Liver (tissue), 9 donors: ENCODE data around the gene PLEKHH2. TPM values are rescaled to one million over a fixed set of nuclear protein-coding genes. Genes with fewer than 3 reads are reported as not detected.

Source experiments
- DNase-seq: peaks from one replicate; pipeline ENCODE4 v3.0.0-alpha.2; 2017; ENCODE audit warnings: low spot score
- H3K27ac ChIP-seq, 2 donors: one replicate each; pipeline ENCODE4 v1.7.0; 2013; ENCODE audit warnings: inconsistent platforms in 2 of 2, low read length in 2 of 2, control low read depth in 1 of 2, low read depth in 1 of 2, mild to moderate bottlenecking in 1 of 2
- H3K27me3 ChIP-seq, 4 donors: one replicate each; pipeline versions ENCODE4 v1.6.1 to v1.7.0; 2013; ENCODE audit warnings: low read length in 3 of 4, inconsistent platforms in 1 of 4, mild to moderate bottlenecking in 1 of 4, moderate library complexity in 1 of 4; ENCODE audit not compliant: control insufficient read depth in 4 of 4, insufficient read depth in 4 of 4
- H3K36me3 ChIP-seq, 4 donors: one replicate each; pipeline versions ENCODE4 v1.6.1 to v1.7.0; 2013; ENCODE audit warnings: low read length in 3 of 4, mild to moderate bottlenecking in 3 of 4, low read depth in 1 of 4, moderate library complexity in 1 of 4; ENCODE audit not compliant: control insufficient read depth in 4 of 4, insufficient read depth in 3 of 4
- H3K4me1 ChIP-seq, 4 donors: one replicate each; pipeline versions ENCODE4 v1.6.1 to v1.7.0; 2013; ENCODE audit warnings: low read length in 3 of 4, mild to moderate bottlenecking in 3 of 4, moderate library complexity in 1 of 4; ENCODE audit not compliant: control insufficient read depth in 4 of 4, insufficient read depth in 4 of 4
- H3K4me3 ChIP-seq, 3 donors: one replicate each; pipeline versions ENCODE4 v1.6.1 to v1.7.0; 2013; ENCODE audit warnings: low read length in 3 of 3, control low read depth in 1 of 3, low read depth in 1 of 3, mild to moderate bottlenecking in 1 of 3
- H3K9ac ChIP-seq, 2 donors: one replicate each; pipeline ENCODE4 v1.7.0; 2013; ENCODE audit warnings: low read length in 2 of 2, mild to moderate bottlenecking in 2 of 2, moderate library complexity in 2 of 2, control low read depth in 1 of 2, low read depth in 1 of 2
- H3K9me3 ChIP-seq, 4 donors: one replicate each; pipeline versions ENCODE4 v1.6.1 to v1.7.0; 2013; ENCODE audit warnings: low read length in 3 of 4; ENCODE audit not compliant: control insufficient read depth in 4 of 4
- CTCF ChIP-seq: fragments of 150-350 bp; IDR thresholded peaks from 2 replicates; pipeline ENCODE4 v1.5.1; 2017; ENCODE audit warnings: improper control_type of control experiment, low read depth, low read length; ENCODE audit not compliant: missing input control
- EGR1 ChIP-seq, 2 donors: IDR thresholded peaks; 2 replicates each; pipeline ENCODE4 v1.6.1; 2016 to 2018; ENCODE audit warnings: antibody characterized with exemption in 2 of 2, low read depth in 2 of 2
- FOXA1 ChIP-seq: IDR thresholded peaks from 2 replicates; pipeline ENCODE4 v1.6.1; 2016; ENCODE audit warnings: antibody characterized with exemption
- FOXA2 ChIP-seq: IDR thresholded peaks from 2 replicates; pipeline ENCODE4 v1.6.1; 2016; ENCODE audit warnings: antibody characterized with exemption
- GABPA ChIP-seq, 2 donors: IDR thresholded peaks in 1 of 2; conservative IDR thresholded peaks in 1 of 2; 2 replicates each; pipeline ENCODE4 v1.6.1; 2016; ENCODE audit warnings: antibody characterized with exemption in 2 of 2, mild to moderate bottlenecking in 1 of 2, moderate library complexity in 1 of 2
- HNF4A ChIP-seq, 2 donors: conservative IDR thresholded peaks; 2 replicates each; pipeline ENCODE4 v1.6.1; 2016; ENCODE audit warnings: antibody characterized with exemption in 2 of 2, mild to moderate bottlenecking in 2 of 2
- HNF4G ChIP-seq: IDR thresholded peaks from 2 replicates; pipeline ENCODE4 v1.6.1; 2016; ENCODE audit warnings: antibody characterized with exemption
- JUND ChIP-seq, 2 donors: IDR thresholded peaks; 2 replicates each; pipeline ENCODE4 v1.6.1; 2016; ENCODE audit warnings: antibody characterized with exemption in 2 of 2
- MAX ChIP-seq: IDR thresholded peaks from 2 replicates; pipeline ENCODE4 v1.6.1; 2016; ENCODE audit warnings: antibody characterized with exemption
- NR2F2 ChIP-seq: IDR thresholded peaks from 2 replicates; pipeline ENCODE4 v1.6.1; 2016; ENCODE audit warnings: antibody characterized with exemption
- RAD21 ChIP-seq, 2 donors: IDR thresholded peaks; 2 replicates each; pipeline ENCODE4 v1.6.1; 2016; ENCODE audit warnings: antibody characterized with exemption in 2 of 2, mild to moderate bottlenecking in 2 of 2
- REST ChIP-seq: IDR thresholded peaks from 2 replicates; pipeline ENCODE4 v1.6.1; 2016; ENCODE audit warnings: antibody characterized with exemption, mild to moderate bottlenecking
- RXRA ChIP-seq, 2 donors: IDR thresholded peaks; 2 replicates each; pipeline ENCODE4 v1.6.1; 2017 to 2018; ENCODE audit warnings: antibody characterized with exemption in 2 of 2, mild to moderate bottlenecking in 1 of 2
- SP1 ChIP-seq: IDR thresholded peaks from 2 replicates; pipeline ENCODE4 v1.6.1; 2018; ENCODE audit warnings: antibody characterized with exemption, mild to moderate bottlenecking
- TAF1 ChIP-seq: conservative IDR thresholded peaks from 2 replicates; pipeline ENCODE4 v1.6.1; 2016; ENCODE audit warnings: antibody characterized with exemption, mild to moderate bottlenecking
- YY1 ChIP-seq: IDR thresholded peaks from 2 replicates; pipeline ENCODE4 v1.6.1; 2016; ENCODE audit warnings: antibody characterized with exemption, mild to moderate bottlenecking
- WGBS: extraction: QIAGEN DNeasy Blood & Tissue Kit; methylation state at CpG from one replicate; pipeline ENCODE4 v1.1.7; 2013; 5-methylcytosine and 5-hydroxymethylcytosine counted together
- polyA plus RNA-seq, 2 donors: library from polyadenylated mRNA; stranded (reverse) in 1 of 2; unstranded in 1 of 2; fragments of 200-250 nt in 1 of 2; fragments of >200 nt in 1 of 2; fragmentation: Nextera tagmentation in 1 of 2; extraction: Ambion mirVana in 1 of 2; gene quantifications; one replicate each; pipeline versions ENCODE4 v1.2.1 to v1.2.3, GENCODE V29; 2013 to 2015
- total RNA-seq, 2 donors: library from RNA; depleted of rRNA; stranded (reverse); fragments of >200 nt; gene quantifications; one replicate each; pipeline ENCODE4 v1.2.3, GENCODE V29; 2014
- donor health status: healthy.
- donor health status: healthy.
- donor health status: healthy.
- donor health status: healthy.
- donor health status: healthy.

Gene PLEKHH2
- total and polyA plus RNA-seq, 4 donors: 0.51 to 3.8 (median 1.0) TPM

- Histone ChIP-seq H3K36me3 (no peaks in the 10 kb centered on the region), H3K9me3 (peaks cover 0 to 2% (median 1%) of the 10 kb centered on the region in 4 donors), H3K4me1 (no peaks in the 10 kb centered on the region), H3K9ac (no peak overlapping the region), H3K4me3 (no peak overlapping the region), H3K27me3 (no peaks in the 10 kb centered on the region), H3K27ac (no peak overlapping the region)
- no peak for DNase-seq
- WGBS: 93% methylated on average over 1 of the region's 1 CpG
- no peak for TF ChIP-seq CTCF
- no peak for TF ChIP-seq JUND (IDR thresholded peaks at IDR 0.05)
- TF ChIP-seq YY1: no peak
- TF ChIP-seq REST: no peak
- no peak for TF ChIP-seq TAF1
- no peak for TF ChIP-seq FOXA1
- TF ChIP-seq MAX: no peak
- no peak for TF ChIP-seq FOXA2
- no peak for TF ChIP-seq SP1
- no peak for TF ChIP-seq EGR1 (IDR thresholded peaks at IDR 0.05; ENCODE audit: low read depth in 2 of 2)
- no peak for TF ChIP-seq GABPA (IDR thresholded peaks at IDR 0.05 in 1 of 2, conservative IDR thresholded peaks at IDR 0.05 in 1 of 2)
- TF ChIP-seq NR2F2: no peak
Measured at GRCh38 chr2:43643680-43644079, 6.6 kb downstream of the PLEKHH2 start.

- H3K36me3 ChIP-seq: no peaks in the 10 kb centered on the region
- H3K27me3 ChIP-seq: no peaks in the 10 kb centered on the region
- no peaks in the 10 kb centered on the region for H3K9me3 ChIP-seq
- no peak for TF ChIP-seq FOXA2
- TF ChIP-seq HNF4G: no peak
- no peak for TF ChIP-seq RAD21 (IDR thresholded peaks at IDR 0.05)
- no peak for TF ChIP-seq CTCF
- TF ChIP-seq FOXA1: no peak
- TF ChIP-seq MAX: no peak
- no peak for TF ChIP-seq RXRA (IDR thresholded peaks at IDR 0.05)
- no peak for TF ChIP-seq REST
- TF ChIP-seq YY1: no peak
- TF ChIP-seq HNF4A (conservative IDR thresholded peaks at IDR 0.05): no peak
- TF ChIP-seq EGR1 (IDR thresholded peaks at IDR 0.05; ENCODE audit: low read depth in 2 of 2): no peak
- TF ChIP-seq GABPA (IDR thresholded peaks at IDR 0.05 in 1 of 2, conservative IDR thresholded peaks at IDR 0.05 in 1 of 2): no peak
- TF ChIP-seq NR2F2: no peak
- no peak overlapping the region for H3K4me3 ChIP-seq
- no peak overlapping the region for H3K27ac ChIP-seq
- no peak for DNase-seq
- 89% methylated on average over 3 of the region's 3 CpGs for WGBS
- H3K9ac ChIP-seq: no peak overlapping the region
- peaks cover 0 to 5% (median 0%) of the 10 kb centered on the region in 4 donors for H3K4me1 ChIP-seq
Measured at GRCh38 chr2:43648994-43649701, 12.1 kb downstream of the PLEKHH2 start.
